IMR-90 (cell line): ENCODE data around the gene EID3. TPM values are rescaled to one million over a fixed set of nuclear protein-coding genes. Genes with fewer than 3 reads are reported as not detected.

Source experiments
- CTCF ChIP-seq: conservative IDR thresholded peaks from 2 replicates; pipeline ENCODE4 v1.5.1; 2012; ENCODE audit warnings: mild to moderate bottlenecking, low read depth, low read length, improper control_type of control experiment
- polyA plus RNA-seq, 3 experiments: library from polyadenylated mRNA; depleted of rRNA; stranded (reverse); fragments of >200 nt; gene quantifications; 2 replicates each; pipeline ENCODE4 v1.2.3, GENCODE V29; 2012; ENCODE audit warnings: low replicate concordance in 1 of 3
- total RNA-seq: library from RNA; depleted of rRNA; stranded (reverse); fragments of >200 nt; gene quantifications from 2 replicates; pipeline ENCODE4 v1.2.3, GENCODE V29; 2012

EID3 gene
- total and polyA plus RNA-seq, 2 of the 4 experiments (the other 2 are of a cell fraction): 2.2 to 4.1 TPM

GRCh38 chr12:104291867-104292524, 11.5 kb upstream of the EID3 start (continued):
- TF ChIP-seq CTCF: no peak
